HG03469 (cell line): ENCODE data around the gene KRTAP12-3.
"Not testable (repeated sequence)": the region's sequence is repeated elsewhere in the genome, so short reads cannot be mapped to it uniquely, and the experiment has no call there.

Experiments
- ATAC-seq: cut with Tn5 transposase; IDR thresholded peaks from one replicate; pipeline ENCODE4 v1.9.1; 2021; ENCODE audit warnings: mild to moderate bottlenecking, moderate library complexity, moderate number of reproducible peaks; ENCODE audit not compliant: unreplicated experiment

KRTAP12-3 gene

GRCh38 chr21:44650265-44650972 is 7.3 kb upstream of the KRTAP12-3 start:
- no peak for ATAC-seq

- ATAC-seq = no peak
Observed at GRCh38 chr21:44650973-44651675, 6.6 kb upstream of the KRTAP12-3 start.

- ATAC-seq = no peak
Observed at GRCh38 chr21:44653123-44653522, 4.6 kb upstream of the KRTAP12-3 start.

- ATAC-seq = no peak
Observed at GRCh38 chr21:44653656-44654575, 3.8 kb upstream of the KRTAP12-3 start.

- ATAC-seq = no peak
Observed at GRCh38 chr21:44654576-44655175, 3.1 kb upstream of the KRTAP12-3 start, which contains the start of gene KRTAP12-4. TSS of gene KRTAP12-4 (minus strand) at chr21:44654659. CDS start at chr21:44654614, 45 bp downstream.

- no peak for ATAC-seq
Observed at GRCh38 chr21:44656868-44657267, 864 bp upstream of the KRTAP12-3 start.

GRCh38 chr21:44658541-44658910 is 794 bp downstream of the KRTAP12-3 start:
- ATAC-seq = no peak

GRCh38 chr21:44658913-44659595 is 1.3 kb downstream of the KRTAP12-3 start:
- ATAC-seq = no peak

GRCh38 chr21:44661567-44661966 is 3.8 kb downstream of the KRTAP12-3 start:
- ATAC-seq = not testable (repeated sequence)

- no peak for ATAC-seq
Observed at GRCh38 chr21:44664691-44665090, 7.0 kb downstream of the KRTAP12-3 start.

GRCh38 chr21:44666401-44667320 is 8.9 kb downstream of the KRTAP12-3 start, which contains the start of gene KRTAP12-2:
TSS of gene KRTAP12-2 (minus strand) at chr21:44666927. CDS start at chr21:44666886, 41 bp downstream.
- ATAC-seq = no peak

- ATAC-seq = no peak
Observed at GRCh38 chr21:44667612-44668011, 9.9 kb downstream of the KRTAP12-3 start.

- ATAC-seq = no peak
Observed at GRCh38 chr21:44670642-44671432, 13.1 kb downstream of the KRTAP12-3 start.

- ATAC-seq = no peak
Observed at GRCh38 chr21:44671911-44672310, 14.2 kb downstream of the KRTAP12-3 start.

GRCh38 chr21:44677881-44678280 is 20.1 kb downstream of the KRTAP12-3 start:
- ATAC-seq = no peak

GRCh38 chr21:44681152-44681551 is 23.4 kb downstream of the KRTAP12-3 start:
- ATAC-seq = no peak

GRCh38 chr21:44681861-44682579 is 24.3 kb downstream of the KRTAP12-3 start, which contains the start of gene KRTAP12-1:
TSS of gene KRTAP12-1 (minus strand) at chr21:44682163. CDS start at chr21:44682123, 40 bp downstream.
- ATAC-seq = no peak
